Measurements from ENCODE around the gene RNF167.

The RNF167 gene

GRCh38 chr17:4969047-4969550 is 29.0 kb downstream of the RNF167 start:
- no peak for DNase-seq
- in situ Hi-C loops (cut with MboI; ENCODE audit: low pct_unique_long_range_greater_than_20kb, low sequenced_read_pairs) = no loop called here

DNA sequence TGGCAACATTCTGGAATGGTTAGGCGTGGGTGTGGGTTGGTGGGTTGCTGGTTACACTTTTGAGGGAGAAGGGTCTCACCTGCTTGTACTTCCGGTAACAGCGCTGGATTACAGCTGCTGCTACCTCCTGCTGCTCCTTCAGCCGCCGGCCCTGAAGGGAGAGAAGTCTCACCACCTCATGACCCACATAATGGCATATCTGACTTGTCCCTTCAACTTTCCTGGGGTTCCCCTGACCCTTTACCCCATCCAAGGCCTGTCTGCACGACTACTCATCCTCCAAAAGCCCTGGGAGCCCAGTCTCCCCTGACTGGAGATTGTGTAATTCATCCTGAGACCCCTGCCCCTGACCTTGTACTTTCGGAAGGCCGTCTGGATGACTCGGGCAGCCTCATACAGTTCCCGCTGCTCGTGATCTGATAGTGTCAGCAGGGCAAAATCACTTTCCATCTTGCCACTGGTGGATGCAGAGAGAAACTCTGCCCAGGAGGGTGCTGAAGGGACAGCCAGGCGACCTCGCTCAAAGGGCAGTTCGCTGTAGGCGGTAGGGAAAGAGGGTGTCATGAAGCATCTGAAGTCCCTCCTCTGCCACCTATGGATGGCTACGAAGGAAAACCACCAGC is 29.6 kb downstream of the RNF167 start:
- no peak for DNase-seq
- in situ Hi-C loops (cut with MboI; ENCODE audit: low pct_unique_long_range_greater_than_20kb, low sequenced_read_pairs) = no loop called here

- in situ Hi-C loops (cut with MboI; ENCODE audit: low pct_unique_long_range_greater_than_20kb, low sequenced_read_pairs) = no loop called here
- no peak for DNase-seq
Observed at GRCh38 chr17:4970273-4970672, 30.2 kb downstream of the RNF167 start.

- in situ Hi-C loops (cut with MboI; ENCODE audit: low pct_unique_long_range_greater_than_20kb, low sequenced_read_pairs) = no loop called here
Observed at GRCh38 chr17:4971826-4972225, 31.8 kb downstream of the RNF167 start.

DNA sequence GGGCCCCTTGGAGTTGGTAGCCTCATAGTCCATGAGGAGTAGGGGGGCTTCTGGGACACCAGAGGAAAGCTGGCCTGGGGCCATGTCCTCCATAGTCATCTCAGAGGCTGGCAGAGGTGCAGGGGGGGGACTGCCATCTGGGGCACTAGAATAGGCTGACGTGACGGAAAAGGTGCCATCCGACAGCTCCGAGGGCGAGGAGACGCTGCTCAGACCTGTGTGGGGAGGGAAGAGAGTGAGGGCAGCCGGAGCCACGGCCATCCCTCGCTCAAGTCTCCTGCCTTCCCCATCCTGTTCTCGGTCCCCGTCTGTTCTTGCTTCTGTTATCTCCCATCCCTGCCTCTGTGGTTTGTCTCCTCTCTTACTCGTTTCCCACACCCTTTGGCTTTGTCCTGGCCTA is 32.3 kb downstream of the RNF167 start:
- DNase-seq = no peak
- in situ Hi-C loops (cut with MboI; ENCODE audit: low pct_unique_long_range_greater_than_20kb, low sequenced_read_pairs) = no loop called here

More at GRCh38 chr17:4971826-4972225, 31.8 kb downstream of the RNF167 start:
- no peak for DNase-seq

GRCh38 chr17:4972752-4973151 is 32.7 kb downstream of the RNF167 start:
- in situ Hi-C loops (cut with MboI; ENCODE audit: low pct_unique_long_range_greater_than_20kb, low sequenced_read_pairs) = no loop called here

DNA sequence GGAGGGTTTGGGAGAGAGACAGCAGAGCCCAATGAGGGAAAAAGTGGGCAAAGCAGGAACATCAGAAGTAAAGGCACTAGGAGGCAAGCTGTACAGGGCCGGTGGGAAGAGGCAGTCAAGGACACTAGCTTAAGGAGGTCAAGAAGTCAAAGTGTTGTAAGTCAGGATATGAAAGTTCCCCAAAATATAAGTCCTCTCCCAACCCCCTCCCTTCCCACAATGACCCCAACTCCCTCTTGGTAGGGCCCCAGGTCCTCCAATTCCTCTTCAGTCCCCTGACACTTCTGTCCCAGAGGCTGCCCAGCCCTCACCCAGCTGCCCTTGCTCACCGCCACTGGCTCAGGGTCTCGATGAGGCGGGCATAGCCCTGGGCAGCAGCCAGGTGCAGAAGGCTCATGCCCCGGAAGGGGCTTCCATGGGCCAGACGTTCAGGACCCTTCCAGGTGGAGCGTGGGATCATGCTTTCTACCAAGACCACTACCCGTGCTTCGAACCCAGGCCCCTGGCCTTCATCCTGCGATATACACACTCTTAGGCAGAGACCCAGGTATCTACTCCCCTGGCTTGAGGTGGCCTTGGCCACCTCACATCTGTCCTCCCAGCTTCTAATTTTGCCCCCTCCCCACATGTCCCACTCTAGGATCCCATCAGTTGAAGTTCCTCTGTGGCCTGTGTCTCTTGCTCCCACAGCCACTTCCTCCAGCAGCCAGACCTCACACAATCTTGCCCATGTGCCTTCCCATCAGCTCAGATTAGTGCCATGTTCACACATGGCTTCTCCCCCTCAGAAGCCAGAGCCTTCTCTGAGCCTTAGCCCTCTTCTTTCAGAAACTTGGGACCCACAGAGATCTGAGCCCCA is 33.4 kb downstream of the RNF167 start:
- in situ Hi-C loops (cut with MboI; ENCODE audit: low pct_unique_long_range_greater_than_20kb, low sequenced_read_pairs) = no loop called here
- no peak for DNase-seq

More at GRCh38 chr17:4972752-4973151, 32.7 kb downstream of the RNF167 start:
- DNase-seq = no peak

- DNase-seq = no peak
- in situ Hi-C loops (cut with MboI; ENCODE audit: low pct_unique_long_range_greater_than_20kb, low sequenced_read_pairs) = no loop called here
Observed at GRCh38 chr17:4974115-4974670, 34.1 kb downstream of the RNF167 start.

DNA sequence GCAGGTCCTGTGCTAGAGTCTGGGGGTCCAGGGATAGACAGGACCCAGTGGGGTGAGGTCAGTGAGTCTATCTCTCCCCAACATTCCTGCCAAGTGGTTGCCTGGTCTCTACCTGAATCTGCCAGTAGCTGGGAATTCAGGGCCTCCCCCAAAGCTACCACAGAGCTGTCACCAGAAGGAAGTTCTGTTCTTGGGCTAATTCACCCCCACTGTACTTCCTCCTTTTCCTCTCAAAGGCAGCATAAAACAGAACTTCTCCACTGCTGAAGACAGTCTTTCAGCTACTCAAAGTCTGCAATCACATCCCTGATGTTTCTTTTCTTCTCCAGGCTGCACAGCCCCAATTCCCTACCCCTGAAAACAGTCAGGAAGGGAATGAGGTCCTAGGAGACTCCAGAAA is 38.7 kb downstream of the RNF167 start:
- in situ Hi-C loops (cut with MboI; ENCODE audit: low pct_unique_long_range_greater_than_20kb, low sequenced_read_pairs) = no loop called here

GRCh38 chr17:4980644-4981216 is 40.7 kb downstream of the RNF167 start:
- DNase-seq = peak; percentile 83

More for the DNA sequence above, 38.7 kb downstream of the RNF167 start:
- peak; percentile 74 for DNase-seq

DNA sequence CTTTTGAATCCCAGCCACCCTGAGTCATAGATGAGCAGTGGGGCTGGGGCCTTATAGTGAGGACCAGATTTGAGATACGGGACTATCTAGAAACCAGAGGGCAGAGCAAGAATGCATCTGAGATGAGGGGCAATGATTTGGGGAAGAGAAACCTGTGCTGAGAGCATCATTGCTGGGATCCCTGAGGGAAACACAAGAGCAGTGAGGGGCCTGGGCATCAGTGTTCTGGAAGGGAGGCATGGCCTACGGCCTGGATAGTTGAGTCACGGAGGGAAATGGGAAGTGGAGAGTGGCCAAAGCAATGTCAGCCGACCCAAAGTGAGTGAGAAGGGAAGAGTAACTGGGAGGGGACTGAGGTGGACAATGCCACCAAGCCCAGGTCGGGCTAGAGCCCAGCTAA is 42.2 kb downstream of the RNF167 start:
- in situ Hi-C loops (cut with MboI; ENCODE audit: low pct_unique_long_range_greater_than_20kb, low sequenced_read_pairs) = no loop called here
- DNase-seq = no peak

More at GRCh38 chr17:4980644-4981216, 40.7 kb downstream of the RNF167 start:
- in situ Hi-C loops (cut with MboI; ENCODE audit: low pct_unique_long_range_greater_than_20kb, low sequenced_read_pairs) = no loop called here

DNA sequence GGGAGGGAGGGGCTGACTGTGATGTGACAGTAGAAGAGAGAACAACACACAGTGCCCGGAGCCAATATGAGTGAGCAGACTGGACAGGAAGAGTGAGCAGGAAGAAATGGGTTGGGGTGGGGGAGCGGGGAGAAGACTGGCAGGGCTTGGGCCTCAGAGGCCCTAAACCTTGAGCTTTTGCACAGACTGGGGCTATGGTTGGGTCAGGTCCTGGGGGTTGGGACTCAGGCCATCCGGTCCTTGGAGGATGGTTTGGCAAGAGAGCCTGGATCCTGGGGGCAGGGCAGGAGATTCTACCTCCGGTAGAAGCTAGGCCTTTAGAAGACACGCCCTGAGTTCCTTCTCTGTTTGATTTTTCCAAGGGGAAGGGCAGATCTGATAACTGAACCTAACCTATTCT is 46.3 kb downstream of the RNF167 start:
- DNase-seq = no peak
- in situ Hi-C loops (cut with MboI; ENCODE audit: low pct_unique_long_range_greater_than_20kb, low sequenced_read_pairs) = no loop called here

GRCh38 chr17:4986951-4987766 is 47.1 kb downstream of the RNF167 start, which contains the start of gene CAMTA2:
Gene CAMTA2, minus strand, starts transcription at chr17:4987675. Its CDS starts 1,453 bp downstream, at chr17:4986222.
- peak; percentile 85 for DNase-seq
- in situ Hi-C loops (cut with MboI; ENCODE audit: low pct_unique_long_range_greater_than_20kb, low sequenced_read_pairs) = no loop called here

DNA sequence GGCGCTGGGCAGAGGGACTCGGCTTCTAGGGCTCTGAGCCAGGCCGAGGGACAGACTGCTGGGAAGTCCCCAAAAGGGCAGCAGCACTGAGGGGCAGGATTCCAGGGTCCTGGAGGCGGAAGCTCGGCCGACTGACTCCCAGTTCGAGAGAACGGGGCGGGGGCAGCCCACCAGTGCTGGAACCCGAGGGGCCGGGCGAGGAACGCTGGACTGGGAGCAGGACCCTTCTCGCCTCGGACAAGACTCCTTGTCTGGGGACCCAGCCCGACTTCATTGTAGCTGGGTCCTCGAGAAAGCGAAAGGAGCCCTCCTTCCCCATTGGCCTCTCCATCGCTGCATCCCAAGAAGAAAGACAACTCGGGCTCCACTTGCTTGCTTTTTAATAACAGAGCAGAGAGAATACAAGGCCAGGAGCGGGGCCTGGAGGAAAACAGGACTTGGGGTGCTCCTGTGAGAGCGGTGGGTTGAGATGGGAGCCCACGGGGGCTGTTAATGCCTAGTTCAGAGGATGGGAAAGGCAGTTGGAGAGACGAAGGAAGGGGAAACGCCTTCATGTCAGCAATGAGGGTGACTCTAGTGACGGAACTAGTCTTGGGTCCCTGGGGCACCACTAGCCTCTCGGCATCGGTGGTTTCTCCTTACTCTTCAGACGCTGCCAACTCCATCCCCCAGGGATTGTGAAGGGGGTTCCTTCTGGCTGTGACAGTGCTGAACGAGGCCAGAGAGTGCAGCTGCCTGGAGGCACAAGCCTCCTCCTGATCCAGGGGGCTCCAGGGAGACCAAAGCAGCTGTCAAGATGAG is 47.9 kb downstream of the RNF167 start:
- DNase-seq = no peak
- in situ Hi-C loops (cut with MboI; ENCODE audit: low pct_unique_long_range_greater_than_20kb, low sequenced_read_pairs) = no loop called here

DNA sequence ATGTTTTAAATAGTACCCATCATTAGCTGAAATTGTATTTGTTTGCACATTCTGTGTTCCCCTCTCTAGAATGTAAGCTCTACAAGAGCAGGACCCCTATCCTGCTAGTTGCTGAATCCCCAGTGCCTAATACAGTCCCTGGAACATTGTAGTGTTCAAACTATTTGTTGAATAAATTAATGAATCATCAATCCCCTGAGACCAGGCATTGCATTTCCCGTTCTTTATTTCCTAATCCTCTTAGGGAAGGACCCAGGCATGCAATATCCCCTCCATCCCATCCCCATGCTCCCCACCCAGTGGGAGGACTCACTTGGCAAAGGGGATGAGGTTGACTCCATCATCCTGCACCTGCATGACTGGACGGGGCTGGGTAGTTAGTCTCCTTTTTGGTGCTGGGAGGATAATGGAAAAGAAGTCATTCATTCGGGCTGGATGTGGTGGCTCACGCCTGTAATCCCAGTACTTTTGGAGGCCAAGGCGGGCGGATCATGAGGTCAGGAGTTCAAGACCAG is 54.1 kb downstream of the RNF167 start:
- no peak for DNase-seq
- in situ Hi-C loops (cut with MboI; ENCODE audit: low pct_unique_long_range_greater_than_20kb, low sequenced_read_pairs) = no loop called here
